Trophoblast cell (in vitro differentiated cells and primary cell): ENCODE measurements around the gene GOLT1A.

ENCODE experiments used
- DNase-seq, 2 donors: peaks; one replicate each; pipeline ENCODE4 v3.0.0-alpha.2; 2016
- H2AFZ ChIP-seq: 2 replicates; pipeline ENCODE4 v1.6.1; 2013; ENCODE audit warnings: low read length, moderate library complexity, mild to moderate bottlenecking; ENCODE audit not compliant: insufficient read depth, poor library complexity
- H2AK5ac ChIP-seq: 2 replicates; pipeline ENCODE4 v1.6.1; 2013; ENCODE audit warnings: mild to moderate bottlenecking, low read length
- H2BK120ac ChIP-seq: 2 replicates; pipeline ENCODE4 v1.6.1; 2013; ENCODE audit warnings: low read length, mild to moderate bottlenecking, moderate library complexity; ENCODE audit not compliant: insufficient read depth, poor library complexity
- H2BK12ac ChIP-seq: 2 replicates; pipeline ENCODE4 v1.6.1; 2013; ENCODE audit warnings: mild to moderate bottlenecking, low read length, moderate library complexity
- H2BK5ac ChIP-seq: 2 replicates; pipeline ENCODE4 v1.6.1; 2013; ENCODE audit warnings: low read length, low read depth, moderate library complexity, mild to moderate bottlenecking; ENCODE audit not compliant: poor library complexity
- H3K14ac ChIP-seq: 2 replicates; pipeline ENCODE4 v1.6.1; 2013; ENCODE audit warnings: mild to moderate bottlenecking, low read length
- H3K18ac ChIP-seq: 2 replicates; pipeline ENCODE4 v1.6.1; 2013; ENCODE audit warnings: mild to moderate bottlenecking, low read length
- H3K23ac ChIP-seq: 2 replicates; pipeline ENCODE4 v1.6.1; 2013; ENCODE audit warnings: low read length
- H3K27ac ChIP-seq: 2 replicates; pipeline ENCODE4 v1.5.1; 2013; ENCODE audit warnings: low read depth, mild to moderate bottlenecking, inconsistent platforms, low read length, moderate library complexity
- H3K27me3 ChIP-seq: 2 replicates; pipeline ENCODE4 v1.6.1; 2013; ENCODE audit warnings: inconsistent platforms, mild to moderate bottlenecking, low read length, moderate library complexity; ENCODE audit not compliant: insufficient read depth
- H3K36me3 ChIP-seq, 2 experiments: 1 replicate in 1 of 2; 2 replicates in 1 of 2; pipeline ENCODE4 v1.6.1; 2013; ENCODE audit warnings: low read length in 2 of 2, mild to moderate bottlenecking in 2 of 2, moderate library complexity in 1 of 2; ENCODE audit not compliant: insufficient read depth in 2 of 2, control insufficient read depth in 1 of 2
- H3K4ac ChIP-seq: 2 replicates; pipeline ENCODE4 v1.6.1; 2013; ENCODE audit warnings: low read depth, mild to moderate bottlenecking, low read length, moderate library complexity
- H3K4me1 ChIP-seq, 2 experiments: 1 replicate in 1 of 2; 2 replicates in 1 of 2; pipeline ENCODE4 v1.6.1; 2013; ENCODE audit warnings: low read length in 2 of 2, mild to moderate bottlenecking in 2 of 2, moderate library complexity in 1 of 2; ENCODE audit not compliant: insufficient read depth in 2 of 2, control insufficient read depth in 1 of 2
- H3K4me2 ChIP-seq: 2 replicates; pipeline ENCODE4 v1.6.1; 2013; ENCODE audit warnings: inconsistent platforms, mild to moderate bottlenecking, low read length, moderate library complexity
- H3K4me3 ChIP-seq: 2 replicates; pipeline ENCODE4 v1.5.1; 2013; ENCODE audit warnings: mild to moderate bottlenecking, low read depth, low read length, inconsistent platforms
- H3K79me1 ChIP-seq: one replicate; pipeline ENCODE4 v1.6.1; 2013; ENCODE audit warnings: low read length
- H3K79me2 ChIP-seq: 2 replicates; pipeline ENCODE4 v1.6.1; 2013; ENCODE audit warnings: low read length, mild to moderate bottlenecking; ENCODE audit not compliant: control insufficient read depth, insufficient read depth, poor library complexity
- H3K9ac ChIP-seq: 2 replicates; pipeline ENCODE4 v1.6.1; 2013; ENCODE audit warnings: mild to moderate bottlenecking, low read length
- H3K9me3 ChIP-seq: 2 replicates; pipeline ENCODE4 v1.6.1; 2013; ENCODE audit warnings: low read depth, mild to moderate bottlenecking, control low read depth, inconsistent platforms, low read length; ENCODE audit not compliant: insufficient read depth
- H4K12ac ChIP-seq: 2 replicates; pipeline ENCODE4 v1.6.1; 2013; ENCODE audit warnings: low read depth, mild to moderate bottlenecking, low read length, moderate library complexity
- H4K8ac ChIP-seq: 2 replicates; pipeline ENCODE4 v1.6.1; 2013; ENCODE audit warnings: low read depth, mild to moderate bottlenecking, low read length, moderate library complexity
- H4K91ac ChIP-seq: one replicate; pipeline ENCODE4 v1.6.1; 2013; ENCODE audit warnings: low read depth, mild to moderate bottlenecking, low read length, moderate library complexity
- WGBS: extraction: QIAGEN DNeasy Blood & Tissue Kit; methylation state at CpG from one replicate; pipeline ENCODE4 v1.1.7; 2013; ENCODE audit warnings: missing lambda C conversion rate; ENCODE audit not compliant: insufficient read length, insufficient coverage; ENCODE audit errors: extremely low coverage; 5-methylcytosine and 5-hydroxymethylcytosine counted together

The GOLT1A gene

GRCh38 chr1:204205486-204205885, 8.3 kb downstream of the GOLT1A start:
- H3K9ac ChIP-seq, result no peak overlapping the region
- H3K27me3 ChIP-seq, result no peaks in the 10 kb centered on the region
- H4K12ac ChIP-seq, result no peak overlapping the region
- H3K79me2 ChIP-seq, result no peaks in the 10 kb centered on the region
- no peak for DNase-seq
- H2BK120ac ChIP-seq, result no peak overlapping the region
- H2AK5ac ChIP-seq, result no peak overlapping the region
- no peak overlapping the region for H3K27ac ChIP-seq
- H3K14ac ChIP-seq, result no peak overlapping the region
- no peak overlapping the region for H4K91ac ChIP-seq
- H2BK12ac ChIP-seq, result no peak overlapping the region
- H3K23ac ChIP-seq, result no peak overlapping the region
- no peak overlapping the region for H3K4me3 ChIP-seq
- no peak overlapping the region for H2BK5ac ChIP-seq
- H3K9me3 ChIP-seq, result no peaks in the 10 kb centered on the region
- H3K4me1 ChIP-seq, result peaks cover 0 to 3% of the 10 kb centered on the region in 2 experiments
- no peaks in the 10 kb centered on the region for H3K36me3 ChIP-seq
- H3K4ac ChIP-seq, result no peak overlapping the region
- no peaks in the 10 kb centered on the region for H3K79me1 ChIP-seq
- no peak overlapping the region for H2AFZ ChIP-seq
- no peak overlapping the region for H3K4me2 ChIP-seq
- H4K8ac ChIP-seq, result no peak overlapping the region
- H3K18ac ChIP-seq, result no peak overlapping the region

- H3K4me2 ChIP-seq, result no peak overlapping the region
- no peak overlapping the region for H4K8ac ChIP-seq
- no peaks in the 10 kb centered on the region for H3K27me3 ChIP-seq
- H2AFZ ChIP-seq, result no peak overlapping the region
- WGBS, result no CpG with 5 or more reads among the region's 2 CpGs
- no peak overlapping the region for H2BK12ac ChIP-seq
- H3K4me3 ChIP-seq, result no peak overlapping the region
- no peak overlapping the region for H4K12ac ChIP-seq
- H3K23ac ChIP-seq, result no peak overlapping the region
- H3K14ac ChIP-seq, result no peak overlapping the region
- no peak for DNase-seq
- H3K36me3 ChIP-seq, result no peaks in the 10 kb centered on the region
- no peak overlapping the region for H4K91ac ChIP-seq
- H3K4me1 ChIP-seq, result peaks cover 0 to 3% of the 10 kb centered on the region in 2 experiments
- no peaks in the 10 kb centered on the region for H3K79me1 ChIP-seq
- H2BK5ac ChIP-seq, result no peak overlapping the region
- H3K27ac ChIP-seq, result no peak overlapping the region
- H2AK5ac ChIP-seq, result no peak overlapping the region
- H3K9ac ChIP-seq, result no peak overlapping the region
- no peak overlapping the region for H2BK120ac ChIP-seq
- no peaks in the 10 kb centered on the region for H3K9me3 ChIP-seq
- H3K18ac ChIP-seq, result no peak overlapping the region
- no peaks in the 10 kb centered on the region for H3K79me2 ChIP-seq
- H3K4ac ChIP-seq, result no peak overlapping the region
These were observed 8.8 kb downstream of the GOLT1A start for GRCh38 chr1:204204944-204205343.

- H2BK12ac ChIP-seq, result no peak overlapping the region
- H3K4ac ChIP-seq, result no peak overlapping the region
- H2BK5ac ChIP-seq, result no peak overlapping the region
- H3K14ac ChIP-seq, result no peak overlapping the region
- H3K4me2 ChIP-seq, result no peak overlapping the region
- H3K79me1 ChIP-seq, result peaks cover 10% of the 10 kb centered on the region
- no peak overlapping the region for H3K23ac ChIP-seq
- no peaks in the 10 kb centered on the region for H3K9me3 ChIP-seq
- H3K79me2 ChIP-seq, result peaks cover 2% of the 10 kb centered on the region
- no peaks in the 10 kb centered on the region for H3K36me3 ChIP-seq
- no peaks in the 10 kb centered on the region for H3K27me3 ChIP-seq
- no peak overlapping the region for H3K4me3 ChIP-seq
- H3K9ac ChIP-seq, result no peak overlapping the region
- peak overlapping the region; percentile 11 for H2AK5ac ChIP-seq
- no peak overlapping the region for H4K8ac ChIP-seq
- no peak overlapping the region for H4K12ac ChIP-seq
- no CpG with 5 or more reads among the region's 5 CpGs for WGBS
- no peak overlapping the region for H4K91ac ChIP-seq
- no peak overlapping the region for H2BK120ac ChIP-seq
- DNase-seq, result peak; percentile 44 to 78
- H3K27ac ChIP-seq, result no peak overlapping the region
- no peak overlapping the region for H3K18ac ChIP-seq
- H2AFZ ChIP-seq, result no peak overlapping the region
- H3K4me1 ChIP-seq, result peaks cover 14 to 15% of the 10 kb centered on the region in 2 experiments
These were observed 10.5 kb downstream of the GOLT1A start for GRCh38 chr1:204203206-204203767.

GRCh38 chr1:204202481-204202880, 11.3 kb downstream of the GOLT1A start:
- Histone ChIP-seq H3K4me1 (peaks cover 16 to 17% of the 10 kb centered on the region in 2 experiments), H3K27me3 (no peaks in the 10 kb centered on the region), H2AK5ac (no peak overlapping the region), H4K12ac (no peak overlapping the region), H3K36me3 (no peaks in the 10 kb centered on the region), H3K27ac (no peak overlapping the region), H2BK5ac (no peak overlapping the region), H3K9me3 (no peaks in the 10 kb centered on the region), H3K9ac (no peak overlapping the region), H3K4me3 (no peak overlapping the region), H2BK12ac (no peak overlapping the region), H2AFZ (no peak overlapping the region), H3K4ac (no peak overlapping the region), H3K23ac (no peak overlapping the region), H2BK120ac (no peak overlapping the region), H3K14ac (no peak overlapping the region), H3K79me1 (peaks cover 13% of the 10 kb centered on the region), H3K18ac (no peak overlapping the region), H4K8ac (no peak overlapping the region), H4K91ac (no peak overlapping the region), H3K4me2 (no peak overlapping the region), H3K79me2 (peaks cover 2% of the 10 kb centered on the region)
- no peak for DNase-seq
- no CpG with 5 or more reads among the region's 4 CpGs for WGBS
